ENCODE results near the gene TSSK2. TPM values are rescaled to one million over a fixed set of nuclear protein-coding genes. Genes with fewer than 3 reads are reported as not detected.
"Not testable (repeated sequence)": the region's sequence is repeated elsewhere in the genome, so short reads cannot be mapped to it uniquely, and the experiment has no call there.

Gene TSSK2
- polyA plus RNA-seq, 1 donor: not detected

- no peak for DNase-seq
These were observed 8.9 kb downstream of the TSSK2 start for GRCh38 chr22:19139974-19140373.

DNA sequence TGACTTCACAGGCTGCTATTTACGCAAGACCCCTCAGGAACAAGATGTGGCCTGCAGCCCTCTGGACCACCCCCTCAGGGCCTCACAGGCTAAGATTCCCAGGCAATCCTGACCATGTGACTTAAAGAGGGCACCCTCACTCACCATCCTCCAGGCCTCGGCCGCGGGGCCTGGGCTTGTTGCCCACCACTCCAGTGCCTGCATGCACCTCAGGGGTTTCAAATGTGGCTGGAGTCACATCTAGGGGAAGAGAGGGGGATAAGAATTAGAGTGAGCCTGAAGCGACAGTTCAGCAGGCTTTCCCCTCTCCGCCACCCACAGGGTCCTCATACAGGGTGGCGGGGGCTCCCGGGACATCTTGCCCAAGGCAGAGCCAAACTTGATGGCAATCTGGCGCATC, 11.3 kb downstream of the TSSK2 start:
- DNase-seq: no peak

DNA sequence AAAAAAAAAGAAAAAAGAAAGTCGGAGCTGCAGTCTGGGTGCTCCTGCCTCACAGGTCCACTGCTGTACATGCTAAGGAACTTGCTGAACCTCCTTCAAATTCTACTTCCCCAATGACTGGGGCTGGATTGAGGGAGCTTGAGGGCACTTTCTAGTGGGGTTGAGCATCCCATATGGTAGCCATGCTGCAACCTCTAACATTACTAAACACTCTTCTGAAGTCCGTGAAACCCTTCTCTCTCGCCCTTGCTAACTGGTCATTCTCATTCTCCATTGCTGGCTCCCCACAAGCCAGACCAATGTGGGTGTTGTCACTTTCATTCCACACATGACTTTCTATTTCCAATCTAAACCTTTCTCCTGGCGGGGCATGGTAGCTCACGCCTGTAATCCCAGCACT, 12.1 kb downstream of the TSSK2 start:
- no peak for DNase-seq

DNA sequence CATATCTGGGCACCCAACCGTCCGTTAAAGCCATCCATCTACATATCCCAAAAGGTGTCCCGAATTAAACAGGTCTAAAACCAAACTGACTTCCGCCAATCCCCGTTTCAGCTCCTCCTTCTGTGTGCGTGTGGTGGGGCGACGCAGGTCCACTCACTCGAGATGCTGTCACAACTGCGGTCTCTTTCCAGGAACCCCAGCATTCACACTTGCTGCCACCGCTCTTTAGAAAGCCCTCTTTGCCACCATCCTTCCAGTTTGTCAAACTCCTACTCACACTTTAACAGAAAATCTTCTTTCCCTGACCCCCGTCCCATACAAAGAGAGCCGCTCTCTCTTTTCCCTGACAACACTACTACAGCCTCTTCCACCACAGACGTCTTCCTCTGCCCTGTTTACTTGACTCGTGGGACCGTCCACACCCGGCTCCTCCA, 12.9 kb downstream of the TSSK2 start:
- no peak for DNase-seq

DNA sequence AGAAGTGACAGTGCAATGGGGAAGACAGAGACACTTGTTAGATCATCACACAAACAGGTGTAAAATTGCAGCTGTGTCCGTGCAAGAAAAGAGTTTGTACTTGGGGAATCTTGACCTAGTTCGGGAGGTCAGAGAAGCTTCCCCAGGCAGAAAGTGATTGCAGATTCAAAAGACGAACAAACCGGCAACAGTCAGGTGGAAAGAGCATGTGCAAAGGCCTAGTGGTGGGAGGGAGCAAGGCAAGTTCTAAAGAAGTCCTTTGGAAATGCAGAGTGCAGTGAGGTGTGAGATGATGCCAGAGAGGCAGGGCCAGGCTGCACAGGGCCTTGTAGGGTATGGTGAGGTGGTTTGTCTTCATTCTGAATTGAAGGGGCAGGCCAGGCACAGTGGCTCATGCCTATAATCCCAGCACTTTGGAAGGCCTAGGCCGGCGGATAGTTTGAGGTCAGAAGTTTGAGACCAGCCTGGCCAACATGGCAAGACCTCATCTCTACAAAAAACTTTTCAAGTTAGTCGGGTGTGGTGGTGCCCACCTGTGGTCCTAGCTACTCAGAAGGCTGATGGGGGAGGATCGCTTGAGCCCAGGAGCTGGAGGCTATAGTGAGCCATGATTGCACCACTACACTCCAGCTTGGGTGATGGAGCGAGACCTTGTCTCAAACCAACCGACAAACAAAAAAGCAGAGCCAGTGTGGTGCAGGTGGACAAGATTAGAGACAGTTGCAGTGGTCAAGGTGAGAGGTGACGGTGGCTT, 15.3 kb downstream of the TSSK2 start:
- no peak for DNase-seq

GRCh38 chr22:19147195-19147780, 16.2 kb downstream of the TSSK2 start:
- DNase-seq: no peak

GRCh38 chr22:19148417-19149046, 17.4 kb downstream of the TSSK2 start:
- no peak for DNase-seq

GRCh38 chr22:19149047-19149883, 18.2 kb downstream of the TSSK2 start:
- DNase-seq: no peak

DNA sequence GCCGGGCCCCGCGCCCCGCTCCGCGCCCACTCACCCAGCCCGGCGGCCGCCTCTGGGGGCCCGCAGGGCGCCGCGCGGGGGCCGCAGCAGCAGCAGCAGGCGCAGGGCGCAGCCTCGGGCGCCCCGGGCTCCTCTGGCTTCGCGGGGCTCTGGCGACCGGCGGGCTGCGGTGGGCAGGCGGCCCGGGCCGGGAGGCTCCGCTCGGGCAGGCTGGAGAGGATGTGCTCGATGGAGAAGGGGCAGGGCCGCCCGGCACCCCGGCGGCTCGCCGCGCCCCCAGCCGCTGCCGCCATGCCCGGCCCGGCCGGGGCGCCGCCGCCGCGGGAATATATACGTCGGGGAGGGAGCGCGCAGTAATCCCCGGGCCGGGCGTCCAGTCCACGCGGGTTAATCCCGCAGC, 18.9 kb downstream of the TSSK2 start, which contains the start of gene GSC2:
GSC2 (minus strand) TSS at position 302 of the 400 bp plus-strand sequence; CDS start at position 293, 9 bp downstream.
- no peak for DNase-seq

GRCh38 chr22:19150482-19151328, 19.6 kb downstream of the TSSK2 start:
- no peak for DNase-seq

- DNase-seq: no peak
These were observed 20.5 kb downstream of the TSSK2 start for GRCh38 chr22:19151329-19152191.

- DNase-seq: no peak
These were observed 22.1 kb downstream of the TSSK2 start for GRCh38 chr22:19152942-19153883.

- DNase-seq: not testable (repeated sequence)
These were observed 25.0 kb downstream of the TSSK2 start for GRCh38 chr22:19156109-19156508.

- not testable (repeated sequence) for DNase-seq
These were observed 27.5 kb downstream of the TSSK2 start for GRCh38 chr22:19158649-19159048.

DNA sequence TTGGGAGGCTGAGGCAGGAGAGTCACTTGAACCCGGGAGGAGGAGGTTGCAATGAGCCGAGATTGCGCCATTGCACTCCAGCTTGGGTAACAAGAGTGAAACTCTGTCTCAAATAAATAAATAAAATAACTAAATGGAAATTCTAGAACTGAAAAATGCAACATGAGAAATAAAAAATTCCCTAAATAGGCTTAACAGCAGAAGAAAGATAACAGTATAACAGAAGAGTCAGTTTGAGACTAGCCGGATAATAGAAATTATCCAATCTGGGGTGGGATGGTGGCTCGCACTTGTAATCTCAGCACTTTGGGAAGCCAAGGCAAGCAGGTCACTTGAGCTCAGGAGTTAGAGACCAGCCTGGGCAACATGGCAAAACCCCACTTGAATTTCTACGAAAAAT, 33.3 kb downstream of the TSSK2 start:
- DNase-seq: no peak

GRCh38 chr22:19166421-19166820, 35.3 kb downstream of the TSSK2 start:
- no peak for DNase-seq

- DNase-seq: no peak
These were observed 36.2 kb downstream of the TSSK2 start for GRCh38 chr22:19167106-19167869.

Data from left kidney (tissue), 2 donors.